HG03469 (cell line): ENCODE measurements around the gene TSPAN14.
"Not testable (repeated sequence)": the region's sequence is repeated elsewhere in the genome, so short reads cannot be mapped to it uniquely, and the experiment has no call there.

Experiments used
- ATAC-seq: cut with Tn5 transposase; IDR thresholded peaks from one replicate; pipeline ENCODE4 v1.9.1; 2021; ENCODE audit warnings: mild to moderate bottlenecking, moderate library complexity, moderate number of reproducible peaks; ENCODE audit not compliant: unreplicated experiment

Gene TSPAN14

GRCh38 chr10:80520661-80521470 lies 66.8 kb downstream of the TSPAN14 start:
- no peak for ATAC-seq

- no peak for ATAC-seq
Observed at GRCh38 chr10:80522756-80523363, 68.8 kb downstream of the TSPAN14 start.

GRCh38 chr10:80523773-80524172 lies 69.7 kb downstream of the TSPAN14 start:
- no peak for ATAC-seq

GRCh38 chr10:80524190-80524909 lies 70.2 kb downstream of the TSPAN14 start:
- ATAC-seq: no peak

- no peak for ATAC-seq
Observed at GRCh38 chr10:80526218-80526617, 72.1 kb downstream of the TSPAN14 start.

GRCh38 chr10:80526742-80527141 lies 72.6 kb downstream of the TSPAN14 start:
- no peak for ATAC-seq

GRCh38 chr10:80528185-80528700 lies 74.1 kb downstream of the TSPAN14 start:
- ATAC-seq: no peak

GRCh38 chr10:80528901-80529300 lies 74.8 kb downstream of the TSPAN14 start:
- no peak for ATAC-seq

GRCh38 chr10:80529604-80530003 lies 75.5 kb downstream of the TSPAN14 start:
- ATAC-seq: no peak

GRCh38 chr10:80530251-80530650 lies 76.1 kb downstream of the TSPAN14 start:
- ATAC-seq: peak; percentile 74

- no peak for ATAC-seq
Observed at GRCh38 chr10:80530816-80531215, 76.7 kb downstream of the TSPAN14 start.

GRCh38 chr10:80532571-80532970 lies 78.5 kb downstream of the TSPAN14 start:
- ATAC-seq: no peak

GRCh38 chr10:80534059-80534458 lies 79.9 kb downstream of the TSPAN14 start:
- ATAC-seq: not testable (repeated sequence)

GRCh38 chr10:80534646-80535045 lies 80.5 kb downstream of the TSPAN14 start:
- ATAC-seq: not testable (repeated sequence)

GRCh38 chr10:80535671-80536360 lies 81.7 kb downstream of the TSPAN14 start:
- peak; percentile 61 for ATAC-seq

GRCh38 chr10:80536361-80536835 lies 82.3 kb downstream of the TSPAN14 start:
- ATAC-seq: no peak

- no peak for ATAC-seq
Observed at GRCh38 chr10:80537086-80537735, 83.1 kb downstream of the TSPAN14 start.

GRCh38 chr10:80537736-80538480 lies 83.8 kb downstream of the TSPAN14 start, which contains the start of gene SH2D4B:
SH2D4B (plus strand) TSS chr10:80537902; CDS start chr10:80538332, 430 bp downstream.
- ATAC-seq: no peak

- ATAC-seq: no peak
Observed at GRCh38 chr10:80538481-80539185, 84.5 kb downstream of the TSPAN14 start.
